Naive B cell (primary cell): ENCODE data around the gene RPS16. TPM values are rescaled to one million over a fixed set of nuclear protein-coding genes. Genes with fewer than 3 reads are reported as not detected.

Source experiments
- ATAC-seq, 2 donors: fragments of 150-1000 bp; cut with Tn5 transposase; 2 replicates each; pipeline ENCODE4 v1.10.0; 2021; ENCODE audit warnings: low read depth in 2 of 2, mild to moderate bottlenecking in 2 of 2, moderate library complexity in 2 of 2
- DNase-seq: peaks from one replicate; pipeline ENCODE4 v3.0.0; 2022
- H3K27ac Mint-ChIP-seq, 6 donors: one replicate each; pipeline ENCODE4 v1.8.0; 2020 to 2022; ENCODE audit warnings: mild to moderate bottlenecking in 6 of 6, mixed read lengths in 6 of 6, moderate library complexity in 5 of 6, inconsistent platforms in 2 of 6
- H3K27me3 Mint-ChIP-seq, 3 donors: one replicate each; pipeline ENCODE4 v1.8.0; 2021 to 2022; ENCODE audit warnings: mixed read lengths in 3 of 3, mild to moderate bottlenecking in 1 of 3
- H3K36me3 Mint-ChIP-seq, 2 donors: one replicate each; pipeline ENCODE4 v1.8.0; 2020 to 2022; ENCODE audit warnings: mixed read lengths in 2 of 2, inconsistent platforms in 1 of 2, mild to moderate bottlenecking in 1 of 2
- H3K4me1 Mint-ChIP-seq, 3 donors: one replicate each; pipeline ENCODE4 v1.8.0; 2020 to 2022; ENCODE audit warnings: mixed read lengths in 3 of 3, inconsistent platforms in 1 of 3, mild to moderate bottlenecking in 1 of 3, moderate library complexity in 1 of 3
- H3K4me3 Mint-ChIP-seq, 8 donors: one replicate each; pipeline ENCODE4 v1.8.0; 2020 to 2022; ENCODE audit warnings: mild to moderate bottlenecking in 8 of 8, mixed read lengths in 8 of 8, moderate library complexity in 8 of 8, inconsistent platforms in 2 of 8
- H3K9me3 Mint-ChIP-seq, 7 donors: one replicate each; pipeline ENCODE4 v1.8.0; 2020 to 2022; ENCODE audit warnings: mixed read lengths in 7 of 7, mild to moderate bottlenecking in 5 of 7, inconsistent platforms in 2 of 7, moderate library complexity in 1 of 7
- polyA plus RNA-seq, 6 donors: library from polyadenylated mRNA; unstranded; fragments of 300-500 nt; fragmentation: Illumina TruSeq; gene quantifications; one replicate each; pipeline ENCODE4 v1.2.3, GENCODE V29; 2021; ENCODE audit warnings: low read depth in 6 of 6

Gene RPS16
- polyA plus RNA-seq, 6 donors from 2014 or later: 1,393 to 2,131 (median 1,793) TPM

DNA sequence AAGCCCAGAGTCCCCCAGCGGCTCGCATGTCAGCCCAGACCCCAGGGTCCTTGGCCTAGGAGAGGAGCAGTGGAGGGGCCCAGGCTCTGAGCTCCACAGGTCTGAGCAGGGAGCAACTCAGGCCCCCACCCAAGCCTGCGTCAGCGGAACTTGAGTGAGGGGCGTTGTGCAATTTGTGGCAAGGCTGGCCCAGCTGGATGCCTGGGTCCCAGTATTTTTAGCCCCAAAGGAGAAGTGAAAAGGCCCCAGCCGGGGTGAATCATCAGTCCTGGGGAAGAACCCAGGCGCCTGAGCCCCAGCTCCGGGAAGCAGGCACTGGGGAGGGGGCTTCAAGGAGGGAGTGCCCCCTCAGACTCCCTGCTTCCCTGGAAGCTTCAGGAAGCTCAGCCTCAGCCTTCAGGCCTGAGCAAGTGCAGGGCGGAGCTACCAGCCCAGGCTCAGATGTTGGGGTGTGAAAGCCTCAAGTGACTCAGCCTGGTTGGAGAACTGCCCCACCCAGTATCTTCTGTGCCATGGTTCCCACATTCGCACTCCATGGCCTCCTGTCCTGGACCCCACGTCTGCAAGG, 37.4 kb downstream of the RPS16 start:
- Mint-ChIP-seq H3K36me3 (peaks cover 0 to 7% of the 10 kb centered on the region in 2 donors), H3K27me3 (no peaks in the 10 kb centered on the region), H3K9me3 (peaks cover 0 to 1% (median 0%) of the 10 kb centered on the region in 7 donors), H3K4me3 (peak overlapping the region; percentile 61 to 84 (median 76)), H3K4me1 (peaks cover 53 to 68% (median 62%) of the 10 kb centered on the region in 3 donors), H3K27ac (peak overlapping the region; percentile 92 to 100 (median 98))
- ATAC-seq: no peak
- DNase-seq: peak; percentile 54

- ATAC-seq (peak; percentile 60 to 69), DNase-seq (peak; percentile 91)
- Mint-ChIP-seq H3K4me1 (peaks cover 50 to 63% (median 62%) of the 10 kb centered on the region in 3 donors), H3K36me3 (peaks cover 0 to 7% of the 10 kb centered on the region in 2 donors), H3K27me3 (no peaks in the 10 kb centered on the region), H3K4me3 (peak overlapping the region; percentile 55 to 84 (median 76)), H3K9me3 (peaks cover 0 to 1% (median 0%) of the 10 kb centered on the region in 7 donors), H3K27ac (peak overlapping the region; percentile 92 to 100 (median 98))
Measured at GRCh38 chr19:39397360-39398296, 38.1 kb downstream of the RPS16 start.

DNA sequence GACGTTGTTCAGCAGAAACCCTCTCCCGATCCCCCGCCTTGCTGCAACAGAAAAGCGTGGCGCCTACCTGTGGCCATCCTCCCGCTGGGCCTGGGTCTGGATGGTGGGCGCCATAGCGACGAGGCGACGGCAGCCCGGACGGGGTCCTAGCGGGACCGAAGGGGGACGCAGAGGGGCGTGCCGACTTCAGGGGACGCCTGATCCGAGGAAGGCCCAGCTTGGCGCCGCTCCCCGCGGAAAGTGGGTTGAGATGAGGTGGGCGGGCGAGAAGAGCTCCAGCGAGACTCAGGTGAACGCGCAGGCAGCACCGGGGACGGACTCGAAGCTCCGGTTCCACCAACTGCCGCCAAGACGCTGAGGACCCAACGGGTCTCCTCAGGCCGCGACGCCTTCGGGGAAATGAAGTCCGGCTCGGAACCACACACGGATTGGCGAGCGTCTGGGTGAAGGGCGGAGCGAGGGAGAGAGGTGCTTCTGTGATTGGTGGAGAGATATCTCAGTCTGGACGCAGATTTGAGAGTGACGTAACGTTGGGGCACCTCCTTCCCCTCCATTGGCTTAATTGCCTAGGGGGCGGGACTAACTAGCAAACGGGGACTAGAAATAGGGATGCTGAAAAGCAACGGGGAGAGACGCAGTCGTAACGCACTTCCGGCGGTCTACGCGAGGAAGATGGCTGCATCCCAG, 44.9 kb downstream of the RPS16 start, which contains the start of the genes MED29 and PAF1:
Gene MED29 (plus strand): TSS at position 628 of the 687 bp plus-strand sequence. CDS start 45 bp downstream, at position 673.
Gene PAF1 (minus strand): TSS at position 356 of the 687 bp plus-strand sequence. CDS start 242 bp downstream, at position 114.
- peaks cover 33 to 58% (median 44%) of the 10 kb centered on the region in 3 donors for H3K4me1 Mint-ChIP-seq
- ATAC-seq: peak; percentile 88 to 89
- H3K27me3 Mint-ChIP-seq: no peaks in the 10 kb centered on the region
- peaks cover 6 to 32% of the 10 kb centered on the region in 2 donors for H3K36me3 Mint-ChIP-seq
- peak within 1 kb of the TSS; percentile 96 to 100 (median 99) for H3K27ac Mint-ChIP-seq
- no peaks in the 10 kb centered on the region for H3K9me3 Mint-ChIP-seq
- peak within 1 kb of the TSS; percentile 94 to 99 (median 98) for H3K4me3 Mint-ChIP-seq
- peak; percentile 99 for DNase-seq

DNA sequence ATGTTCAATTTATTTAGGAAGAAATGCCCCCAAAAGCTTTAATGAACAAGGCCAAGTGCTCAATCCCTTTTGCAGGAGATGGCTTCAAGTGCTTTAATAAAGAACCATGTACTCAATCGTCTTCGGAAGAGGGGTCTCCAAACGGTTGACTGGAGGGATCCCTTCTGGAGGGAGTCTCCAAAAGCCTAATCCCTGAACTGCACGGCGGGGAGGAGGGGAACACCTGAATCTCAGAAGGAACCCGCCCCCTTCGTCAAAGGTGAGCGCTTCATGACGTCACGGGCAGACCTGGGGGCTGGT, 45.3 kb downstream of the RPS16 start:
- Mint-ChIP-seq H3K36me3 (peaks cover 6 to 35% of the 10 kb centered on the region in 2 donors), H3K27me3 (no peaks in the 10 kb centered on the region), H3K27ac (peak overlapping the region; percentile 96 to 100 (median 99)), H3K9me3 (no peaks in the 10 kb centered on the region), H3K4me1 (peaks cover 32 to 60% (median 44%) of the 10 kb centered on the region in 3 donors), H3K4me3 (peak overlapping the region; percentile 94 to 99 (median 98))
- DNase-seq: no peak
- no peak for ATAC-seq

DNA sequence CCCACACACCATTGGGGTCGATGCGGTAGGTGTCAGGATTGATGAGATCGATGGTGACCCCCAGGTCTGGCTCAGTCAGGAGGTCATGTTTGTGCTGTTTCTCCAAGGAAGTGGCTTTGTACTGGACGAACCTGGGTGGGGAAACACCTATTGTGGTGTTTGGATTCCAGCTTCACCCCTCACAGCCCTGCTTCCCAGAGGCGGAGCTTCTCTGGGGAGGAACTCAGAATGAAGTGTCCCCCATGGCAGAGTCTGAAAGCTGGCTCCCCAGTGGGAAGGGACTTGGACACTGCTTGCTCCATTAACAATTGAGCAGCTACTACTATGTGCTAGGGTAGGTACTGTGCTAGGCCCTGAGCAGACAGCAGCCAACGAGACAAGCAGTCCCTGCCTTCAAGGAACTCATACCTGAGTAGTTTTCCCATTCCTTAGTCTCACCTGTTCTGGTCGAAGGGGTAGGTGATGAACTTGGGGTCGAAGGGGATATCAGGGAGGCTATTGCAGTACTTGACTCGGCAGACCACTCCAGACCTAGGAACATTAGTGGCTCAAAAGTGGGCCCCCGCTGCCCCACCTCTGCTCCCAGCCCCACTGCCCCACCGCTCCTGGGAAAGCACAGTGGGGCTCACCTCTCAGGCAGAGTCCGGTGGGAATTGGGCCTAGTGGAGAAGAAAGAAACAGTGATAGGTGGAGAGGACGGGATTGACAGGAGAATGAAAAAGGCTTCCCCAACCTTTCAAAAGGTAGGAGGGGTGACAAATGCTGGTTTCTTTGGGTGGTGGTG, 45.9 kb downstream of the RPS16 start:
- Mint-ChIP-seq H3K4me3 (peak overlapping the region; percentile 94 to 99 (median 98)), H3K36me3 (peaks cover 6 to 35% of the 10 kb centered on the region in 2 donors), H3K9me3 (no peaks in the 10 kb centered on the region), H3K27me3 (no peaks in the 10 kb centered on the region), H3K4me1 (peaks cover 33 to 54% (median 44%) of the 10 kb centered on the region in 3 donors), H3K27ac (peak overlapping the region; percentile 96 to 100 (median 99))
- DNase-seq (no peak), ATAC-seq (no peak)

- Mint-ChIP-seq H3K4me3 (peak overlapping the region in 4 of 8 donors; percentile 9 to 96 (median 41)), H3K9me3 (no peaks in the 10 kb centered on the region), H3K27me3 (no peaks in the 10 kb centered on the region), H3K36me3 (peaks cover 6 to 31% of the 10 kb centered on the region in 2 donors), H3K27ac (peak overlapping the region; percentile 11 to 96 (median 84)), H3K4me1 (peaks cover 29 to 52% (median 42%) of the 10 kb centered on the region in 3 donors)
- DNase-seq (no peak), ATAC-seq (no peak)
Measured at GRCh38 chr19:39388657-39389056, 47.1 kb downstream of the RPS16 start.

- Mint-ChIP-seq H3K4me1 (peaks cover 23 to 39% (median 38%) of the 10 kb centered on the region in 3 donors), H3K27me3 (no peaks in the 10 kb centered on the region), H3K9me3 (no peaks in the 10 kb centered on the region), H3K4me3 (peak overlapping the region in 1 of 8 donors; percentile 65), H3K36me3 (peaks cover 6 to 36% of the 10 kb centered on the region in 2 donors), H3K27ac (peak overlapping the region in 4 of 6 donors; percentile 48 to 84 (median 59))
- DNase-seq (no peak), ATAC-seq (no peak)
Measured at GRCh38 chr19:39386557-39386956, 49.2 kb downstream of the RPS16 start.

DNA sequence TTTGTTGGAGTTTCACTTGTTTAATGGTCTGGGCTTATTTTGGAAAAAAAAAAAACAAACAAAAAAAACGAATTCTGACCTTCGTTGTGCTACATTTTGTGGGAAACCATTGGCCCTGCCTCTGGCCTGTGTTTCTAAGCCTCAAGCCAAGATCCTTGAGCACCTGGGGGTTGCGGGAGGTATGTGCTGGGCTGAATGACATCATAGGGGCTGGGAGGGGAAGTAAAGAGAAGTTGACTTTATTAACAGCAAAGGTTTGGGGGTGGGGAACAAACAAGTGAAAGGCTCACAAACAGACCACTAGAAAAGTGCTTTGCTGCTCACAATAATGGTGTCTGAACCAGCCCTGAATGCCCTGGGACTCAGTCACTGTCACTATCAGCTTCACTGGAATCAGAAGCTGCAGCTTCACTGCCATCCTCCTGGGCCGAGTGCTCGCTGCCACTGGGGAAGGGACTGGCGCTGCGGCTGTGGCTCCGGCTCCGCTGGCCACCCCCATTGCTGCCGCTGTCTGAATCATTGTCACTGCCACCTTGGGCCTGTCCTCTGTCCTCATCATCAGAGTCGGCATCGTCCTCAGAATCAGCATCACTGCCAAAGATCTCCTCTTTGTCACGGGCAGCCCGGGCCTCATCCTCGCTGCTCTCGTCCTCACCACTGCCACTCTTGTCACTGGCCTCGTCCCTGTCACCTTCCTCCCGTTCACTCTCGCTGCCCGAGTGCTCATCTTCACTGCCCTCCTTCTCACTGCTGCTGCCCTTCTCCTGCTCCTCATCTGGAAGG, 49.9 kb downstream of the RPS16 start:
- no peak for DNase-seq
- H3K36me3 Mint-ChIP-seq: peaks cover 12 to 44% of the 10 kb centered on the region in 2 donors
- no peak for ATAC-seq
- H3K4me3 Mint-ChIP-seq: peak overlapping the region in 1 of 8 donors; percentile 77
- no peaks in the 10 kb centered on the region for H3K27me3 Mint-ChIP-seq
- no peaks in the 10 kb centered on the region for H3K9me3 Mint-ChIP-seq
- peak overlapping the region; percentile 1 to 98 (median 83) for H3K27ac Mint-ChIP-seq
- H3K4me1 Mint-ChIP-seq: peaks cover 20 to 39% (median 31%) of the 10 kb centered on the region in 3 donors

DNA sequence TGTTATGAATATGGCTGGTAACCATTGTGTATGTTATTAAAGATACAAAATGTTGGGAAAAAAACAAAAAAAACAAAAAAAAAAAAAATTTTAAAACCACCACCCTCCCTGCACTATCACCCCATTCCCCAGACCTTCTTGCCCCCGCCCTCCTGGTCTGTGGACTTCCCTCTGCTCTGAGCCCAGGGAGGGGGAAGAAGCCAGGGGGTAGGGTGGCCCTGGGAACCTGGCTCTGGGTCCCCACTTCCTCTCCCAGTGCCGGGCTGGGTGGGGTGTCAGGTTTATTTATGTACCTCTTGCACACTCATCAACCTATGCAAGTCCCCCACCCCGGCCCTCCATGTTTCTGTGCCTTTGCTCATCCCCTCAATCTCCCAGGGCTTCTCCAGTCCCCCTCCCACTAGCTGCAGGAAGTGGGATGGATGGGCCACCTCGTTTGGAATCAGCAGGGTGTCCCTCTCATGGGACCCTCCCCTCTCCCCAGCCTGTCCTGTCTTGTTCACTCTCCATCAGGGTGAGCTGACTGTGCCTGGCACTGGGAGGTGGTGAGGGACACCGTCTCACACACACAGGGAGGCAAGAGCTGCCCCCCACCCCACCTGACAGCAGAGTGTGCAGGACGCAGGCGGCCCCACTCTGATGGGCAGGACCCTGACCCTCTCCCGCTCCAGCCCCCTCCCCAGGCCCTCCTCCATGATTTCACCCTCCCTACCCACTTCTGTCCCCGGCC, 50.7 kb downstream of the RPS16 start:
- Mint-ChIP-seq H3K27ac (peak overlapping the region in 4 of 6 donors; percentile 81 to 94 (median 83)), H3K9me3 (no peaks in the 10 kb centered on the region), H3K4me3 (peak overlapping the region in 1 of 8 donors; percentile 7), H3K4me1 (peaks cover 14 to 35% (median 25%) of the 10 kb centered on the region in 3 donors), H3K27me3 (no peaks in the 10 kb centered on the region), H3K36me3 (peaks cover 12 to 46% of the 10 kb centered on the region in 2 donors)
- DNase-seq (no peak), ATAC-seq (peak in 1 of 2 donors; percentile 19)
